GM12878 (cell line): ENCODE data around the gene CDCP2. TPM values are rescaled to one million over a fixed set of nuclear protein-coding genes. Genes with fewer than 3 reads are reported as not detected.

Source experiments
- IRF4 ChIP-seq: IDR thresholded peaks from 2 replicates; pipeline ENCODE4 v1.6.1; 2011; ENCODE audit warnings: low read depth, low read length
- NFYA ChIP-seq: IDR thresholded peaks from 2 replicates; pipeline ENCODE4 v1.6.1; 2011; ENCODE audit warnings: low read depth, mild to moderate bottlenecking, low read length, improper control_type of control experiment, borderline replicate concordance
- POLR2AphosphoS2 ChIP-seq: IDR thresholded peaks from 2 replicates; pipeline ENCODE4 v1.6.1; 2011; ENCODE audit warnings: low read depth, mild to moderate bottlenecking, low read length, improper control_type of control experiment, moderate library complexity
- TCF12 ChIP-seq: IDR thresholded peaks from 2 replicates; pipeline ENCODE4 v1.6.1; 2011; ENCODE audit warnings: low read depth, mild to moderate bottlenecking, low read length
- YY1 ChIP-seq: IDR thresholded peaks from 2 replicates; pipeline ENCODE4 v1.6.1; 2011; ENCODE audit warnings: low read depth, mild to moderate bottlenecking, low read length
- polyA plus RNA-seq, 11 experiments: library from polyadenylated mRNA; depleted of rRNA in 4 of 11; unstranded in 6 of 11; stranded (reverse) in 5 of 11; fragments of >200 nt; fragmentation: Nextera tagmentation in 4 of 11; fragmentation: Illumina TruSeq in 1 of 11; extraction: Ambion mirVana in 4 of 11; extraction: Trizol in 1 of 11; gene quantifications; 1 replicate in 1 of 11; 2 replicates in 10 of 11; pipeline versions ENCODE4 v1.2.1 to v1.2.3, GENCODE V29; 2011 to 2016; ENCODE audit warnings: inconsistent platforms in 2 of 11, missing spikeins in 2 of 11, low read depth in 1 of 11
- total RNA-seq, 4 experiments: library from RNA; depleted of rRNA in 3 of 4; stranded (reverse); fragments of >200 nt in 3 of 4; fragmentation: Illumina TruSeq in 1 of 4; extraction: Trizol in 1 of 4; gene quantifications; 2 replicates each; pipeline versions ENCODE4 v1.2.1 to v1.2.3, GENCODE V29; 2013 to 2021
- TF ChIP-seq, protein P1 (sequence below): fragments of 450-650 bp; IDR thresholded peaks from 2 replicates; pipeline ENCODE4 v1.6.1; 2017; ENCODE audit warnings: mild to moderate bottlenecking, moderate library complexity
- TF ChIP-seq, protein P2 (sequence below): IDR thresholded peaks from 2 replicates; pipeline ENCODE4 v1.6.1; 2011; ENCODE audit warnings: borderline replicate concordance, low read depth, mild to moderate bottlenecking, moderate library complexity, low read length; ENCODE audit not compliant: insufficient read depth, poor library complexity, severe bottlenecking
- TF ChIP-seq, protein P3 (sequence below): fragments of 450-650 bp; IDR thresholded peaks from 2 replicates; pipeline ENCODE4 v1.6.1; 2017; ENCODE audit warnings: low read depth, mild to moderate bottlenecking, moderate library complexity

Gene CDCP2
- total and polyA plus RNA-seq, 10 of the 15 experiments (the other 5 are each of a cell fraction or from before 2014, with no cell fraction given) = 0.06 TPM; not detected in 9

DNA sequence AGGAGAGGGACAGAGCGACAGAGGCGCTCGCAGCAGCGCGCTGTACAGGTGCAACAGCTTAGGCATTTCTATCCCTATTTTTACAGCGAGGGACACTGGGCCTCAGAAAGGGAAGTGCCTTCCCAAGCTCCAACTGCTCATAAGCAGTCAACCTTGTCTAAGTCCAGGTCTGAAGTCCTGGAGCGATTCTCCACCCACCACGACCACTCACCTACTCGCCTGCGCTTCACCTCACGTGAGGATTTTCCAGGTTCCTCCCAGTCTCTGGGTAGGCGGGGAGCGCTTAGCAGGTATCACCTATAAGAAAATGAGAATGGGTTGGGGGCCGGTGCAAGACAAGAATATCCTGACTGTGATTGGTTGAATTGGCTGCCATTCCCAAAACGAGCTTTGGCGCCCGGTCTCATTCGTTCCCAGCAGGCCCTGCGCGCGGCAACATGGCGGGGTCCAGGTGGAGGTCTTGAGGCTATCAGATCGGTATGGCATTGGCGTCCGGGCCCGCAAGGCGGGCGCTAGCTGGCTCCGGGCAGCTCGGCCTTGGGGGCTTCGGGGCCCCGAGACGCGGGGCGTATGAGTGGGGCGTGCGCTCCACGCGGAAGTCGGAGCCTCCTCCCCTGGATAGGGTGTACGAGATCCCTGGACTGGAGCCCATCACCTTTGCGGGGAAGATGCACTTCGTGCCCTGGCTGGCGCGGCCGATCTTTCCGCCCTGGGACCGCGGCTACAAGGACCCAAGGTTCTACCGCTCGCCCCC lies 47.1 kb upstream of the CDCP2 start, which contains the start of the genes CYB5RL and MRPL37 (continued):
- TF ChIP-seq, protein P1, sequence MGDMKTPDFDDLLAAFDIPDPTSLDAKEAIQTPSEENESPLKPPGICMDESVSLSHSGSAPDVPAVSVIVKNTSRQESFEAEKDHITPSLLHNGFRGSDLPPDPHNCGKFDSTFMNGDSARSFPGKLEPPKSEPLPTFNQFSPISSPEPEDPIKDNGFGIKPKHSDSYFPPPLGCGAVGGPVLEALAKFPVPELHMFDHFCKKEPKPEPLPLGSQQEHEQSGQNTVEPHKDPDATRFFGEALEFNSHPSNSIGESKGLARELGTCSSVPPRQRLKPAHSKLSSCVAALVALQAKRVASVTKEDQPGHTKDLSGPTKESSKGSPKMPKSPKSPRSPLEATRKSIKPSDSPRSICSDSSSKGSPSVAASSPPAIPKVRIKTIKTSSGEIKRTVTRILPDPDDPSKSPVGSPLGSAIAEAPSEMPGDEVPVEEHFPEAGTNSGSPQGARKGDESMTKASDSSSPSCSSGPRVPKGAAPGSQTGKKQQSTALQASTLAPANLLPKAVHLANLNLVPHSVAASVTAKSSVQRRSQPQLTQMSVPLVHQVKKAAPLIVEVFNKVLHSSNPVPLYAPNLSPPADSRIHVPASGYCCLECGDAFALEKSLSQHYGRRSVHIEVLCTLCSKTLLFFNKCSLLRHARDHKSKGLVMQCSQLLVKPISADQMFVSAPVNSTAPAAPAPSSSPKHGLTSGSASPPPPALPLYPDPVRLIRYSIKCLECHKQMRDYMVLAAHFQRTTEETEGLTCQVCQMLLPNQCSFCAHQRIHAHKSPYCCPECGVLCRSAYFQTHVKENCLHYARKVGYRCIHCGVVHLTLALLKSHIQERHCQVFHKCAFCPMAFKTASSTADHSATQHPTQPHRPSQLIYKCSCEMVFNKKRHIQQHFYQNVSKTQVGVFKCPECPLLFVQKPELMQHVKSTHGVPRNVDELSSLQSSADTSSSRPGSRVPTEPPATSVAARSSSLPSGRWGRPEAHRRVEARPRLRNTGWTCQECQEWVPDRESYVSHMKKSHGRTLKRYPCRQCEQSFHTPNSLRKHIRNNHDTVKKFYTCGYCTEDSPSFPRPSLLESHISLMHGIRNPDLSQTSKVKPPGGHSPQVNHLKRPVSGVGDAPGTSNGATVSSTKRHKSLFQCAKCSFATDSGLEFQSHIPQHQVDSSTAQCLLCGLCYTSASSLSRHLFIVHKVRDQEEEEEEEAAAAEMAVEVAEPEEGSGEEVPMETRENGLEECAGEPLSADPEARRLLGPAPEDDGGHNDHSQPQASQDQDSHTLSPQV = no peak
- TF ChIP-seq NFYA (peak; percentile 84), POLR2AphosphoS2 (peak; percentile 67; the same call in 1 of the 2 replicates), TCF12 (peak; percentile 51; the same call in 1 of the 2 replicates), YY1 (peak; percentile 98), IRF4 (0 out of 2 replicates have a peak, but pooled peaks have one; percentile 30)
- TF ChIP-seq, protein P2, sequence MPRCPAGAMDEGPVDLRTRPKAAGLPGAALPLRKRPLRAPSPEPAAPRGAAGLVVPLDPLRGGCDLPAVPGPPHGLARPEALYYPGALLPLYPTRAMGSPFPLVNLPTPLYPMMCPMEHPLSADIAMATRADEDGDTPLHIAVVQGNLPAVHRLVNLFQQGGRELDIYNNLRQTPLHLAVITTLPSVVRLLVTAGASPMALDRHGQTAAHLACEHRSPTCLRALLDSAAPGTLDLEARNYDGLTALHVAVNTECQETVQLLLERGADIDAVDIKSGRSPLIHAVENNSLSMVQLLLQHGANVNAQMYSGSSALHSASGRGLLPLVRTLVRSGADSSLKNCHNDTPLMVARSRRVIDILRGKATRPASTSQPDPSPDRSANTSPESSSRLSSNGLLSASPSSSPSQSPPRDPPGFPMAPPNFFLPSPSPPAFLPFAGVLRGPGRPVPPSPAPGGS = no peak
- TF ChIP-seq, protein P3, sequence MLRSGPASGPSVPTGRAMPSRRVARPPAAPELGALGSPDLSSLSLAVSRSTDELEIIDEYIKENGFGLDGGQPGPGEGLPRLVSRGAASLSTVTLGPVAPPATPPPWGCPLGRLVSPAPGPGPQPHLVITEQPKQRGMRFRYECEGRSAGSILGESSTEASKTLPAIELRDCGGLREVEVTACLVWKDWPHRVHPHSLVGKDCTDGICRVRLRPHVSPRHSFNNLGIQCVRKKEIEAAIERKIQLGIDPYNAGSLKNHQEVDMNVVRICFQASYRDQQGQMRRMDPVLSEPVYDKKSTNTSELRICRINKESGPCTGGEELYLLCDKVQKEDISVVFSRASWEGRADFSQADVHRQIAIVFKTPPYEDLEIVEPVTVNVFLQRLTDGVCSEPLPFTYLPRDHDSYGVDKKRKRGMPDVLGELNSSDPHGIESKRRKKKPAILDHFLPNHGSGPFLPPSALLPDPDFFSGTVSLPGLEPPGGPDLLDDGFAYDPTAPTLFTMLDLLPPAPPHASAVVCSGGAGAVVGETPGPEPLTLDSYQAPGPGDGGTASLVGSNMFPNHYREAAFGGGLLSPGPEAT = peak; percentile 88
- TF ChIP-seq, all 136 proteins: peak for 45
